Sigmoid colon (tissue), 7 donors: ENCODE data around the gene GSG1L. TPM values are rescaled to one million over a fixed set of nuclear protein-coding genes. Genes with fewer than 3 reads are reported as not detected.
A peak's percentile ranks its signal among the peaks of the same experiment; 100 is the strongest.
"Not testable (repeated sequence)": the region's sequence is repeated elsewhere in the genome, so short reads cannot be mapped to it uniquely, and the experiment has no call there.

ENCODE experiments used
- DNase-seq: peaks from one replicate; pipeline ENCODE4 v3.0.0-alpha.2; 2019
- H3K27ac ChIP-seq, 4 donors: fragments of 200-600 bp; sonication (generic); one replicate each; pipeline ENCODE4 v1.5.1; 2016 to 2019; ENCODE audit warnings: mild to moderate bottlenecking in 1 of 4
- H3K27me3 ChIP-seq, 3 donors: fragments of 200-600 bp; sonication (generic); one replicate each; pipeline ENCODE4 v1.5.1; 2019; ENCODE audit warnings: mild to moderate bottlenecking in 1 of 3
- H3K36me3 ChIP-seq, 4 donors: fragments of 200-600 bp; sonication (generic); one replicate each; pipeline ENCODE4 v1.5.1; 2016 to 2019
- H3K4me1 ChIP-seq, 4 donors: fragments of 200-600 bp; sonication (generic); one replicate each; pipeline ENCODE4 v1.5.1; 2017 to 2019
- H3K4me3 ChIP-seq, 4 donors: fragments of 200-600 bp; sonication (generic); one replicate each; pipeline ENCODE4 v1.5.1; 2017 to 2019; ENCODE audit warnings: mild to moderate bottlenecking in 2 of 4, moderate library complexity in 1 of 4
- H3K9me3 ChIP-seq, 4 donors: fragments of 200-600 bp in 3 of 4; sonication (generic) in 3 of 4; one replicate each; pipeline versions ENCODE4 v1.5.1 to v1.6.1; 2013 to 2019
- CTCF ChIP-seq, 4 experiments: fragments of 450-650 bp in 3 of 4; fragments of 200-600 bp in 1 of 4; IDR thresholded peaks; one replicate each; pipeline ENCODE4 v1.5.1; 2016 to 2019; ENCODE audit warnings: antibody characterized with exemption in 4 of 4, mild to moderate bottlenecking in 3 of 4, moderate library complexity in 2 of 4
- EP300 ChIP-seq, 4 donors: sonication (generic); formaldehyde crosslinking; IDR thresholded peaks; one replicate each; pipeline ENCODE4 v1.6.1; 2017; ENCODE audit warnings: antibody characterized with exemption in 4 of 4
- POLR2A ChIP-seq, 2 donors: fragments of 450-650 bp; IDR thresholded peaks; one replicate each; pipeline ENCODE4 v1.6.1; 2016; ENCODE audit warnings: antibody characterized with exemption in 2 of 2, mild to moderate bottlenecking in 2 of 2, moderate library complexity in 2 of 2
- POLR2AphosphoS5 ChIP-seq, 4 donors: sonication (generic); formaldehyde crosslinking; IDR thresholded peaks; one replicate each; pipeline ENCODE4 v1.6.1; 2017; ENCODE audit warnings: antibody characterized with exemption in 4 of 4
- WGBS, 2 donors: extraction: QIAGEN DNeasy Blood & Tissue Kit; methylation state at CpG; one replicate each; pipeline ENCODE4 v1.1.7; 2013; 5-methylcytosine and 5-hydroxymethylcytosine counted together
- intact Hi-C: fragments of 100-400 bp; cut with DNase I; formaldehyde crosslinking; loops from one replicate; pipeline ENCODE4 v1.15.1; 2023
- polyA plus RNA-seq, 3 donors: library from polyadenylated mRNA; stranded (reverse); fragments of 200-250 nt; gene quantifications; one replicate each; pipeline ENCODE4 v1.2.3, GENCODE V29; 2013
- total RNA-seq, 4 donors: library from RNA; depleted of rRNA; stranded (reverse); fragments of >200 nt; gene quantifications; one replicate each; pipeline ENCODE4 v1.1.0, GENCODE V29; 2016
- donor health status: healthy with polysubstance abuse.
- donor health status: Bipolar disorder and iron deficiency.
- donor health status: healthy.

GSG1L gene
- total and polyA plus RNA-seq, 7 donors, result 0.25 to 0.66 (median 0.36) TPM; not detected in 2

GRCh38 chr16:27950206-27950887, 113.2 kb downstream of the GSG1L start:
- WGBS, 2 donors, result 75 to 84% methylated on average over 7 of the region's 7 CpGs
- no peaks in the 10 kb centered on the region for H3K4me1 ChIP-seq
- intact Hi-C loops, result no loop called here
- peaks cover 0 to under 1% (median under 1%) of the 10 kb centered on the region in 4 donors for H3K9me3 ChIP-seq
- no peaks in the 10 kb centered on the region for H3K27me3 ChIP-seq
- no peak overlapping the region for H3K4me3 ChIP-seq
- no peaks in the 10 kb centered on the region for H3K36me3 ChIP-seq
- no peak overlapping the region for H3K27ac ChIP-seq
- TF ChIP-seq POLR2A (IDR thresholded peaks at IDR 0.05), result no peak
- TF ChIP-seq EP300 (IDR thresholded peaks at IDR 0.05), result no peak
- TF ChIP-seq POLR2AphosphoS5 (IDR thresholded peaks at IDR 0.05), result no peak
- no peak for TF ChIP-seq CTCF (IDR thresholded peaks at IDR 0.05)
- peak; percentile 14 for DNase-seq

- WGBS, 2 donors, result 64 to 76% methylated on average over 7 of the region's 7 CpGs
- peak; percentile 6 for DNase-seq
- intact Hi-C loops, result no loop called here
Measured at GRCh38 chr16:27947696-27948095, 115.8 kb downstream of the GSG1L start.

DNA sequence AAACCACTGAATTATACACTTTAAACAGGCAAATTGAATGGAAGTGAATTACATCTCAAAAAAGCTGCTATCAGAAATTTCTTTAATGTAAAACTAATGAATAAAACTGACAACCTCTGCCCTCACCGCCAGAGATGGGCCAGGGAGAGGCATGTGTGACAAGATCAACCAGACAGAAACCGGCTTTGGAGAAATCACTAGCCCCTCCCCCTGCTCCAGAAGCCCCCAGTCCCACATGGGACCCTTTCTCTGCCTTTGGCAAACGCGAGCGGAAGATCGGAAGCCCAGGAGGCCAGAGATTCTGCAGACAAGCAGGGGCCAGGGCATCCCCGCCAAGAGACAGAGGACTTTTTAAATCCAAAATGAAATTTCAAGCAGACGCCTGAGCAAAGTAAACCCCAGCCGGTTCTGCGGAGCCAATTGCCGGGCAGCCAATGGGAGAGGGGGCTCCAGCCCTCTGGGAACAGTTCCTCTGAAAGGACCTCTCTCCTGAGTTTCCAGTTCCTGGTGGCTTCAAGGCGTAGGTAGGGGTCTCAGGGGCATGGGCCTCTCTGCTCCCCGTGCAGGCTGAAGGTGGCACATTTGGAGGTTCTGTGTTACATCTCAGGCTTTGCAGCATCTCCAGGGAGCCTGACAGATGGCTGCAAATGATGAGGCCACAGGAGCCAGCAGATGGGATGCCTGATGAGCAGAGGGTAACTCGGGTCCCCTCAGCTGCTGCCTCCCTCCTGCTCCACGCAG, 118.1 kb downstream of the GSG1L start:
- Histone ChIP-seq H3K4me3 (no peak overlapping the region), H3K27ac (no peak overlapping the region), H3K4me1 (no peaks in the 10 kb centered on the region), H3K36me3 (no peaks in the 10 kb centered on the region), H3K27me3 (no peaks in the 10 kb centered on the region), H3K9me3 (no peaks in the 10 kb centered on the region)
- WGBS, 2 donors, result 35 to 43% methylated on average over 15 of the region's 15 CpGs
- DNase-seq, result peak; percentile 49
- intact Hi-C loops, result no loop called here
- TF ChIP-seq POLR2AphosphoS5 (IDR thresholded peaks at IDR 0.05), result no peak
- no peak for TF ChIP-seq POLR2A (IDR thresholded peaks at IDR 0.05)
- no peak for TF ChIP-seq CTCF (IDR thresholded peaks at IDR 0.05)
- TF ChIP-seq EP300 (IDR thresholded peaks at IDR 0.05), result no peak

More at GRCh38 chr16:27947696-27948095, 115.8 kb downstream of the GSG1L start:
- no peak overlapping the region for H3K4me3 ChIP-seq
- no peaks in the 10 kb centered on the region for H3K9me3 ChIP-seq
- H3K4me1 ChIP-seq, result no peaks in the 10 kb centered on the region
- no peak for TF ChIP-seq POLR2AphosphoS5 (IDR thresholded peaks at IDR 0.05)
- TF ChIP-seq CTCF (IDR thresholded peaks at IDR 0.05), result no peak
- TF ChIP-seq POLR2A (IDR thresholded peaks at IDR 0.05), result no peak
- TF ChIP-seq EP300 (IDR thresholded peaks at IDR 0.05), result no peak
- no peaks in the 10 kb centered on the region for H3K36me3 ChIP-seq
- H3K27ac ChIP-seq, result no peak overlapping the region
- no peaks in the 10 kb centered on the region for H3K27me3 ChIP-seq

- no peaks in the 10 kb centered on the region for H3K36me3 ChIP-seq
- 82 to 89% methylated on average over 2 of the region's 2 CpGs for WGBS, 2 donors
- H3K9me3 ChIP-seq, result no peaks in the 10 kb centered on the region
- no peak overlapping the region for H3K4me3 ChIP-seq
- no peak overlapping the region for H3K27ac ChIP-seq
- no peaks in the 10 kb centered on the region for H3K27me3 ChIP-seq
- H3K4me1 ChIP-seq, result no peaks in the 10 kb centered on the region
- intact Hi-C loops, result no loop called here
- no peak for DNase-seq
- TF ChIP-seq POLR2A (IDR thresholded peaks at IDR 0.05) (no peak), EP300 (IDR thresholded peaks at IDR 0.05) (no peak), POLR2AphosphoS5 (IDR thresholded peaks at IDR 0.05) (no peak), CTCF (IDR thresholded peaks at IDR 0.05) (no peak)
Measured at GRCh38 chr16:27943766-27944165, 119.7 kb downstream of the GSG1L start.

GRCh38 chr16:27942071-27942470, 121.4 kb downstream of the GSG1L start:
- H3K9me3 ChIP-seq, intact Hi-C loops, H3K4me1 ChIP-seq, H3K27ac ChIP-seq, H3K4me3 ChIP-seq, H3K27me3 ChIP-seq, H3K36me3 ChIP-seq: not testable (repeated sequence)
- peak; percentile 32 for DNase-seq
- 92 to 95% methylated on average over 5 of the region's 5 CpGs for WGBS, 2 donors
